ENCODE results near the gene REPS1.

- TF ChIP-seq POLR2A (IDR thresholded peaks at IDR 0.05) (no peak), CTCF (IDR thresholded peaks at IDR 0.05) (no peak)
Measured at GRCh38 chr6:138948004-138948403, 40.0 kb downstream of the REPS1 start.
